Stimulated activated naive B cell treated with anti-CD40 and anti-IgM and Interleukin-4, amounts not matched to agents 10 μg/mL and 1 μg/mL and 100 μg/mL, for 72 hours (primary cell): ENCODE results near the gene BTG1.

Experiments used
- ATAC-seq, 2 donors: fragments of 150-1000 bp; cut with Tn5 transposase; replicated peaks; 2 replicates each; pipeline ENCODE4 v1.10.0; 2021; ENCODE audit warnings: moderate library complexity in 1 of 2
- DNase-seq: peaks from one replicate; pipeline ENCODE4 v3.0.0; 2021
- H3K27ac Mint-ChIP-seq: one replicate; pipeline ENCODE4 v1.8.0; 2022; ENCODE audit warnings: mild to moderate bottlenecking, mixed read lengths
- H3K27me3 Mint-ChIP-seq, 2 donors: one replicate each; pipeline ENCODE4 v1.8.0; 2022; ENCODE audit warnings: mixed read lengths in 2 of 2
- H3K36me3 Mint-ChIP-seq, 2 donors: one replicate each; pipeline ENCODE4 v1.8.0; 2022; ENCODE audit warnings: mixed read lengths in 2 of 2, mild to moderate bottlenecking in 1 of 2
- H3K4me1 Mint-ChIP-seq, 2 donors: one replicate each; pipeline ENCODE4 v1.8.0; 2022; ENCODE audit warnings: mixed read lengths in 2 of 2, mild to moderate bottlenecking in 1 of 2
- H3K4me3 Mint-ChIP-seq, 2 donors: one replicate each; pipeline ENCODE4 v1.8.0; 2022; ENCODE audit warnings: mild to moderate bottlenecking in 2 of 2, mixed read lengths in 2 of 2, moderate library complexity in 1 of 2
- H3K9me3 Mint-ChIP-seq, 2 donors: one replicate each; pipeline ENCODE4 v1.8.0; 2022; ENCODE audit warnings: mixed read lengths in 2 of 2, mild to moderate bottlenecking in 1 of 2

The BTG1 gene

GRCh38 chr12:92145731-92146496 is at the start of gene BTG1:
Gene BTG1 (minus strand): TSS chr12:92145846. CDS start chr12:92145535, 311 bp downstream.
- H3K9me3 Mint-ChIP-seq: no peaks in the 10 kb centered on the region
- H3K27ac Mint-ChIP-seq: peak within 1 kb of the TSS; percentile 100
- ATAC-seq (peak; percentile 74 to 76), DNase-seq (peak; percentile 100)
- H3K36me3 Mint-ChIP-seq: peaks cover 68 to 85% of the 10 kb centered on the region in 2 donors
- peaks cover 26 to 58% of the 10 kb centered on the region in 2 donors for H3K4me1 Mint-ChIP-seq
- peaks cover 0 to 4% of the 10 kb centered on the region in 2 donors for H3K27me3 Mint-ChIP-seq
- peak within 1 kb of the TSS; percentile 98 to 99 for H3K4me3 Mint-ChIP-seq

GRCh38 chr12:92194561-92194960 is 48.9 kb upstream of the BTG1 start:
- H3K36me3 Mint-ChIP-seq: peaks cover 0 to 4% of the 10 kb centered on the region in 2 donors
- peaks cover 13 to 29% of the 10 kb centered on the region in 2 donors for H3K4me1 Mint-ChIP-seq
- no peak overlapping the region for H3K27ac Mint-ChIP-seq
- H3K9me3 Mint-ChIP-seq: peaks cover 5% of the 10 kb centered on the region in 2 donors
- DNase-seq: no peak
- no peak overlapping the region for H3K4me3 Mint-ChIP-seq
- no peaks in the 10 kb centered on the region for H3K27me3 Mint-ChIP-seq
- ATAC-seq: no peak

- peak overlapping the region; percentile 0 for H3K27ac Mint-ChIP-seq
- H3K27me3 Mint-ChIP-seq: no peaks in the 10 kb centered on the region
- peaks cover 3 to 8% of the 10 kb centered on the region in 2 donors for H3K36me3 Mint-ChIP-seq
- peak in 1 of 2 donors; percentile 57 for ATAC-seq
- DNase-seq: no peak
- H3K4me1 Mint-ChIP-seq: peaks cover 14 to 33% of the 10 kb centered on the region in 2 donors
- peaks cover 3 to 8% of the 10 kb centered on the region in 2 donors for H3K9me3 Mint-ChIP-seq
- no peak overlapping the region for H3K4me3 Mint-ChIP-seq
Observed at GRCh38 chr12:92193846-92194245, 48.2 kb upstream of the BTG1 start.

GRCh38 chr12:92193063-92193462 is 47.4 kb upstream of the BTG1 start:
- Mint-ChIP-seq H3K9me3 (peaks cover 5 to 9% of the 10 kb centered on the region in 2 donors), H3K4me3 (peak overlapping the region in 1 of 2 donors; percentile 14), H3K27me3 (no peaks in the 10 kb centered on the region), H3K27ac (peak overlapping the region; percentile 0), H3K4me1 (peaks cover 17 to 37% of the 10 kb centered on the region in 2 donors), H3K36me3 (peaks cover 3 to 9% of the 10 kb centered on the region in 2 donors)
- DNase-seq (no peak), ATAC-seq (peak; percentile 59 to 68)

GRCh38 chr12:92192360-92192759 is 46.7 kb upstream of the BTG1 start:
- no peaks in the 10 kb centered on the region for H3K27me3 Mint-ChIP-seq
- no peak overlapping the region for H3K4me3 Mint-ChIP-seq
- no peak for ATAC-seq
- peaks cover 22 to 44% of the 10 kb centered on the region in 2 donors for H3K4me1 Mint-ChIP-seq
- peak overlapping the region; percentile 57 for H3K27ac Mint-ChIP-seq
- H3K9me3 Mint-ChIP-seq: peaks cover 5 to 9% of the 10 kb centered on the region in 2 donors
- DNase-seq: no peak
- peaks cover 3 to 9% of the 10 kb centered on the region in 2 donors for H3K36me3 Mint-ChIP-seq

- H3K4me3 Mint-ChIP-seq: no peak overlapping the region
- no peak for ATAC-seq
- H3K27ac Mint-ChIP-seq: no peak overlapping the region
- DNase-seq: no peak
- H3K36me3 Mint-ChIP-seq: peaks cover 3 to 5% of the 10 kb centered on the region in 2 donors
- peaks cover 2 to 3% of the 10 kb centered on the region in 2 donors for H3K9me3 Mint-ChIP-seq
- H3K4me1 Mint-ChIP-seq: peaks cover 32 to 57% of the 10 kb centered on the region in 2 donors
- no peaks in the 10 kb centered on the region for H3K27me3 Mint-ChIP-seq
Observed at GRCh38 chr12:92191061-92191460, 45.4 kb upstream of the BTG1 start.

- ATAC-seq (no peak), DNase-seq (no peak)
- no peaks in the 10 kb centered on the region for H3K27me3 Mint-ChIP-seq
- H3K4me1 Mint-ChIP-seq: peaks cover 44 to 72% of the 10 kb centered on the region in 2 donors
- H3K27ac Mint-ChIP-seq: peak overlapping the region; percentile 90
- H3K4me3 Mint-ChIP-seq: no peak overlapping the region
- H3K9me3 Mint-ChIP-seq: peaks cover 4 to 7% of the 10 kb centered on the region in 2 donors
- peaks cover 3 to 11% of the 10 kb centered on the region in 2 donors for H3K36me3 Mint-ChIP-seq
Observed at GRCh38 chr12:92188517-92189188, 43.0 kb upstream of the BTG1 start.

GRCh38 chr12:92186038-92186470 is 40.4 kb upstream of the BTG1 start:
- peaks cover 8 to 12% of the 10 kb centered on the region in 2 donors for H3K9me3 Mint-ChIP-seq
- H3K4me3 Mint-ChIP-seq: peak overlapping the region; percentile 82 to 83
- H3K27ac Mint-ChIP-seq: peak overlapping the region; percentile 98
- DNase-seq (peak; percentile 48), ATAC-seq (peak; percentile 74 to 83)
- H3K36me3 Mint-ChIP-seq: peaks cover 8 to 23% of the 10 kb centered on the region in 2 donors
- H3K4me1 Mint-ChIP-seq: peaks cover 40 to 71% of the 10 kb centered on the region in 2 donors
- H3K27me3 Mint-ChIP-seq: no peaks in the 10 kb centered on the region

- peaks cover 8 to 12% of the 10 kb centered on the region in 2 donors for H3K9me3 Mint-ChIP-seq
- H3K27ac Mint-ChIP-seq: peak overlapping the region; percentile 94
- peaks cover 41 to 75% of the 10 kb centered on the region in 2 donors for H3K4me1 Mint-ChIP-seq
- H3K27me3 Mint-ChIP-seq: no peaks in the 10 kb centered on the region
- H3K36me3 Mint-ChIP-seq: peaks cover 8 to 31% of the 10 kb centered on the region in 2 donors
- DNase-seq: peak; percentile 30
- peak overlapping the region; percentile 48 to 54 for H3K4me3 Mint-ChIP-seq
- ATAC-seq: peak; percentile 72 to 74
Observed at GRCh38 chr12:92185052-92185451, 39.4 kb upstream of the BTG1 start.

GRCh38 chr12:92183575-92183974 is 37.9 kb upstream of the BTG1 start:
- Mint-ChIP-seq H3K4me1 (peaks cover 39 to 74% of the 10 kb centered on the region in 2 donors), H3K27me3 (no peaks in the 10 kb centered on the region), H3K27ac (peak overlapping the region; percentile 91), H3K4me3 (peak overlapping the region in 1 of 2 donors; percentile 5), H3K36me3 (peaks cover 5 to 27% of the 10 kb centered on the region in 2 donors), H3K9me3 (peaks cover 6 to 9% of the 10 kb centered on the region in 2 donors)
- ATAC-seq (no peak), DNase-seq (no peak)

GRCh38 chr12:92178340-92178739 is 32.7 kb upstream of the BTG1 start:
- DNase-seq: no peak
- Mint-ChIP-seq H3K9me3 (peaks cover 8 to 10% of the 10 kb centered on the region in 2 donors), H3K4me1 (peaks cover 31 to 66% of the 10 kb centered on the region in 2 donors), H3K27ac (no peak overlapping the region), H3K4me3 (no peak overlapping the region), H3K27me3 (no peaks in the 10 kb centered on the region), H3K36me3 (peaks cover 15 to 36% of the 10 kb centered on the region in 2 donors)
- ATAC-seq: no peak

GRCh38 chr12:92176646-92177045 is 31.0 kb upstream of the BTG1 start:
- Mint-ChIP-seq H3K27ac (peak overlapping the region; percentile 86), H3K4me3 (no peak overlapping the region), H3K4me1 (peaks cover 35 to 73% of the 10 kb centered on the region in 2 donors), H3K27me3 (no peaks in the 10 kb centered on the region), H3K36me3 (peaks cover 10 to 27% of the 10 kb centered on the region in 2 donors), H3K9me3 (peaks cover 3 to 6% of the 10 kb centered on the region in 2 donors)
- ATAC-seq: no peak
- DNase-seq: no peak

GRCh38 chr12:92175961-92176360 is 30.3 kb upstream of the BTG1 start:
- no peaks in the 10 kb centered on the region for H3K27me3 Mint-ChIP-seq
- peak overlapping the region; percentile 81 for H3K27ac Mint-ChIP-seq
- ATAC-seq (no peak), DNase-seq (no peak)
- no peak overlapping the region for H3K4me3 Mint-ChIP-seq
- peaks cover 3 to 6% of the 10 kb centered on the region in 2 donors for H3K9me3 Mint-ChIP-seq
- peaks cover 37 to 76% of the 10 kb centered on the region in 2 donors for H3K4me1 Mint-ChIP-seq
- peaks cover 10 to 26% of the 10 kb centered on the region in 2 donors for H3K36me3 Mint-ChIP-seq

GRCh38 chr12:92170050-92170449 is 24.4 kb upstream of the BTG1 start:
- H3K4me3 Mint-ChIP-seq: peak overlapping the region; percentile 55 to 59

More at GRCh38 chr12:92170050-92170449, 24.4 kb upstream of the BTG1 start:
- Mint-ChIP-seq H3K27ac (peak overlapping the region; percentile 92), H3K4me1 (peaks cover 43 to 77% of the 10 kb centered on the region in 2 donors), H3K9me3 (peaks cover 1 to 4% of the 10 kb centered on the region in 2 donors), H3K36me3 (peaks cover 10 to 13% of the 10 kb centered on the region in 2 donors), H3K27me3 (no peaks in the 10 kb centered on the region)
- no peak for ATAC-seq
- DNase-seq: no peak
